BJ (cell line): Measurements from ENCODE around the gene OR10J1. TPM values are rescaled to one million over a fixed set of nuclear protein-coding genes. Genes with fewer than 3 reads are reported as not detected.

Experiments used
- CTCF ChIA-PET: fragments of 350-600 bp; formaldehyde crosslinking; extraction: SDS; loops from one replicate; lab custom pipeline; 2021; ENCODE audit warnings: antibody characterized with exemption, inconsistent platforms; lab: Yijun Ruan, JAX
- POLR2A ChIA-PET: fragments of 300-600 bp; sonication (Branson Sonifier 250); formaldehyde crosslinking; extraction: SDS; loops from one replicate; lab custom pipeline; 2021; ENCODE audit warnings: antibody characterized with exemption; lab: Charles Lee
- DNase-seq: peaks from one replicate; pipeline ENCODE4 v3.0.0-alpha.2; 2011; ENCODE audit warnings: low read depth
- H3K27me3 ChIP-seq: 2 replicates; pipeline ENCODE4 v1.6.0; 2011; ENCODE audit warnings: low read length; ENCODE audit not compliant: control insufficient read depth, insufficient read depth
- H3K36me3 ChIP-seq: 2 replicates; pipeline ENCODE4 v1.5.1; 2011; ENCODE audit warnings: low read length; ENCODE audit not compliant: control insufficient read depth, insufficient read depth
- H3K4me3 ChIP-seq: 2 replicates; pipeline ENCODE4 v1.5.1; 2011; ENCODE audit warnings: low read depth, mild to moderate bottlenecking, control low read depth, low read length
- polyA plus RNA-seq: library from polyadenylated mRNA; depleted of rRNA; stranded (reverse); fragments of >200 nt; gene quantifications from 2 replicates; pipeline ENCODE4 v1.2.3, GENCODE V29; 2011
- TF ChIP-seq, protein P1 (sequence below): IDR thresholded peaks from 2 replicates; pipeline ENCODE4 v1.5.1; 2011; ENCODE audit warnings: low read depth, mild to moderate bottlenecking, control low read depth, inconsistent platforms, low read length, moderate library complexity; ENCODE audit not compliant: insufficient read depth

Gene OR10J1
- polyA plus RNA-seq, 1 experiment, result not detected

DNA sequence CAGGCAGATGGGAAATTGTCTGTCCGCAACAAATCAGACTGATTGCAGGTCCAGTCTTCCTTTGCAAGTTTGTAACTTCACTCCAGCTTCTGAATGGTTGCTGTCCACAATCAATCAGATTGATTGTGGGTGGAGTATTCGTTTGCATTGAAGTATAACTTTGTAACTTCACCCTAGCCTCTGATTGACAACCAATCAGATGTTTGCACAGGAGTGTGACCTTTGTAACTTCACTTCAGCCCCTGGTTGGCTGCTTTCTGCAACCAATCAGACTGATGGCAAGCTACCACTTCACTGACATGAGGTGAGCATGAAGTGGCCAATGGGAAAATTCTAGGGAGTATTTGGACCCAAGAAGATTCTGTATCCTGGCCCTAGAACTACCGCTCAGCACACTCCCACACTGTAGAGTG is 25.7 kb downstream of the OR10J1 start:
- Histone ChIP-seq H3K4me3 (no peak overlapping the region), H3K36me3 (no peaks in the 10 kb centered on the region), H3K27me3 (no peaks in the 10 kb centered on the region)
- DNase-seq, result no peak
- ChIA-PET POLR2A (no interaction called here), CTCF (no interaction called here)
- TF ChIP-seq, protein P1, sequence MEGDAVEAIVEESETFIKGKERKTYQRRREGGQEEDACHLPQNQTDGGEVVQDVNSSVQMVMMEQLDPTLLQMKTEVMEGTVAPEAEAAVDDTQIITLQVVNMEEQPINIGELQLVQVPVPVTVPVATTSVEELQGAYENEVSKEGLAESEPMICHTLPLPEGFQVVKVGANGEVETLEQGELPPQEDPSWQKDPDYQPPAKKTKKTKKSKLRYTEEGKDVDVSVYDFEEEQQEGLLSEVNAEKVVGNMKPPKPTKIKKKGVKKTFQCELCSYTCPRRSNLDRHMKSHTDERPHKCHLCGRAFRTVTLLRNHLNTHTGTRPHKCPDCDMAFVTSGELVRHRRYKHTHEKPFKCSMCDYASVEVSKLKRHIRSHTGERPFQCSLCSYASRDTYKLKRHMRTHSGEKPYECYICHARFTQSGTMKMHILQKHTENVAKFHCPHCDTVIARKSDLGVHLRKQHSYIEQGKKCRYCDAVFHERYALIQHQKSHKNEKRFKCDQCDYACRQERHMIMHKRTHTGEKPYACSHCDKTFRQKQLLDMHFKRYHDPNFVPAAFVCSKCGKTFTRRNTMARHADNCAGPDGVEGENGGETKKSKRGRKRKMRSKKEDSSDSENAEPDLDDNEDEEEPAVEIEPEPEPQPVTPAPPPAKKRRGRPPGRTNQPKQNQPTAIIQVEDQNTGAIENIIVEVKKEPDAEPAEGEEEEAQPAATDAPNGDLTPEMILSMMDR, result no peak

DNA sequence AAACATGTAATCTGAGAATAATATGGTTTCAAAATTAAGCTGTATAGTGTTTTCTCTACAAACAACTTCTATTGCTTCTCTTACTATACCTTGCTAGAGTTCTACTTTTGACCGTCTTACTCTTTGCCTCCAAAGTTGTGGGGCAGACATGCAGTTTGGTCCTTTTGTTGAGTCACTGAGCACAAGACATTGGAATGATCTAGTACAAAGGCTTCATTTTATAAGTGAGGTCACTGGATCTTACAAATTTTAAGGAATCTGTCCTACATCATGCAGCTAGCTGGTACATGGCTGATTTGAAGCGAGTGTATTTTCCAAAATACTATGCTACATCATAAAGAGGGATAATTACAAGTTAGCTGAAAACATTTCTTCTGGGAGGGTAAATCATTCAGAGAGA is 28.8 kb downstream of the OR10J1 start:
- ChIA-PET CTCF (no interaction called here), POLR2A (no interaction called here)
- TF ChIP-seq, protein P1, result no peak
- no peak for DNase-seq
- Histone ChIP-seq H3K36me3 (no peaks in the 10 kb centered on the region), H3K4me3 (no peak overlapping the region), H3K27me3 (no peaks in the 10 kb centered on the region)

DNA sequence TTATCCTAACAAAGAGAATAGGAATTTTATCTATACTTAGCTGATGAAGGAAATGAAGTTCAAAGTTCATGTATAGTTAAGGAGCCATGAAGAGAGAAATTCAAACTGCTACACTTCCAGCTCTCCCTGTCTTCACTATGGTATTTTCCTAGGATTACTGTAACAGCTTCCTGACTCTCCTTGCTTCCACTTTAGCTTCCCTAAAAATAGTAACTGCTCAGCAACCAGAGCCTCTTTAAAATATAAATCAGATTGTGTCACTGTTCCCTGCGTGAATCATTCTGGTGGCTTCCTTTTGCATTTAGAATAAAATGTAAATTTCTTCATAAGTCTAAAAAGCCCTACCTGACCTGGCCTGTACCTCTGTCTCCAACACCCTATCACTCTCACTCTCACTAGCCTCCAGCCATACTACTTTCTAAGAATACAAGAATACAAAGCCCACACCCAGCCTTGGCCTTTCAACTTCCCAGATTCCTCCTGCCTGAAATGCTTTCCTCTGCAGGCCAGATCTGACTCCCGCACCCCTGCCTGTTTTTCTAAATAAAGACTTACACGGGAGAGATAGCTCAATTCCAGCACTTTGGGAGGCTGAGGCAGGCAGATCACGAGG is 30.5 kb downstream of the OR10J1 start:
- ChIA-PET POLR2A (no interaction called here), CTCF (interaction anchor here (0.6 to 1.1 kb wide), 2 partner anchors 12 to 51 kb away, joined by 3 to 7 read pairs; no protein-coding TSS in a partner anchor)

DNA sequence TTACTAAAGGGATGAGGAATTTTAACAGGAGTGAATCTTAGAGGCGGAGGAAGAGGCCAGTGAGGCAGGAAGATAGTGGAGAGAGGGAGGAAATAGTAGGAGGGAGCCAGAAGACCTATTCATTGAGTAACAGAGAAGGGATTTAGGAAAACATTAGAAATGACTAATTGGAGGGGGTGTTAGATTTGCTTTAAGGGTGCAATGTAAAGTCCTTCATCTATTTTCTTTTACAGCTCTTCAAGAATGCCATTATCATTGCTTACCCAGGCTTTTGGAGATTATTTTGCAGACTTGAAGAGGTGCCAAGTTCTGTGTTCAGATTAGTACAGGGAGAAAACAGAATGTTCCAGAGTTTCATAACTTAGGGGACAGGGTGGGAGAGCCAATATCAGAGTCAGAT is 33.8 kb downstream of the OR10J1 start:
- DNase-seq, result no peak
- TF ChIP-seq, protein P1, result no peak
- Histone ChIP-seq H3K36me3 (no peaks in the 10 kb centered on the region), H3K4me3 (no peak overlapping the region), H3K27me3 (no peaks in the 10 kb centered on the region)
- ChIA-PET CTCF (no interaction called here), POLR2A (no interaction called here)

More for the DNA sequence above, 30.5 kb downstream of the OR10J1 start:
- TF ChIP-seq, protein P1, result no peak
- Histone ChIP-seq H3K4me3 (no peak overlapping the region), H3K36me3 (no peaks in the 10 kb centered on the region), H3K27me3 (no peaks in the 10 kb centered on the region)
- no peak for DNase-seq

DNA sequence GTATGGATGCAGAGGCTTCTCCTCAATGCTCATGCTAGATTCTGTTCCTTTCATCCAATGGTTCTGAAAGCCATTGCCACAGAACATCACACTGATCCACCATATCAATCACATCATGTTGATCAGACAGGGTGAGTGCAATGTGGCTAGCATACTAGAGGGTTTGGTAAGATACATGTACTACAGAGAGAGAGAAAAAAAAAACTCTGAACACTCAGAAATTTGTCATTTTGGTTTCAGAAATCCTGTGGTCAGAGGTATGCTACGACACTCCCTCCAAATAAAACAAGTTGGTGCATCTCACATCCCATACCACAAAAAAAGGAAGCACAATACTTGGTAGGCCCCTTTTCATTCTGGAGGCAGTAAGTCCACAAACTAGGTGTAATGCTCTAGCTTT is 35.4 kb downstream of the OR10J1 start:
- no peak overlapping the region for H3K4me3 ChIP-seq
- H3K27me3 ChIP-seq, result no peaks in the 10 kb centered on the region
- ChIA-PET POLR2A (no interaction called here), CTCF (no interaction called here)
- no peak for DNase-seq
- TF ChIP-seq, protein P1, result no peak
- H3K36me3 ChIP-seq, result no peaks in the 10 kb centered on the region
